Measurements from ENCODE around the gene PLB1.

The PLB1 gene

DNA sequence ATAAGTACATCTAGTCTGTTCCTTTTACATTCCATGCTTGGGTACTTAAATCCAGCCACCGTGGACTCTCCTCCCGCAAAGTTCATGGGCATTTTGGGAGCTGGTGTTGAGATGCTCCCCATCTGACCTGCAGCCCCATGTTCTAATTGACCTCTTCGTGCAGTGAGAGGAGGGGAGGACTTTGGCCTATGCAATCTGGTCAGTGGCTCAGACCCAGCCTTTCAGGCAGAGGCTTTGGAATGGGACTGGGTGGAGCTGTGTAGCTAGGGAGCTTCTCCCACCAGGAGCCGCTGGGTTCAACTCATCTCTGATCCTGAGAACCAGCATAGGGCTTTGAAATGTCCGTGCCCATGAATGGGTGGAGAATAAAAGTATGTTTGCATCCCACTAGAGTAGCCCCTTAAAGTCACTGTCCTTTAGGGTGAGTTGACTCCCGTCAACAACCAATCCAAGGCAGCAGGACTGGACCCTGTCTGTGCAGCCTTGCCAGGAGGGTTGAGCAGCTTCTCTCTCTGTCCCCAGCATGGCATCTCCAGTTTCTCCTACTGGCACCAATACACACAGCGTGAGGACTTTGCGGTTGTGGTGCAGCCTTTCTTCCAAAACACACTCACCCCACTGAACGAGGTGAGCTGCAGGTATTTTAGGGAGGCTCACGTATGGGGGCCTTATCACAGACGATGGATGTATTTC, 135.8 kb downstream of the PLB1 start:
- no peak for DNase-seq

GRCh38 chr2:28632791-28633190, 136.9 kb downstream of the PLB1 start:
- no peak for DNase-seq

GRCh38 chr2:28633204-28633603, 137.3 kb downstream of the PLB1 start:
- DNase-seq = no peak

DNA sequence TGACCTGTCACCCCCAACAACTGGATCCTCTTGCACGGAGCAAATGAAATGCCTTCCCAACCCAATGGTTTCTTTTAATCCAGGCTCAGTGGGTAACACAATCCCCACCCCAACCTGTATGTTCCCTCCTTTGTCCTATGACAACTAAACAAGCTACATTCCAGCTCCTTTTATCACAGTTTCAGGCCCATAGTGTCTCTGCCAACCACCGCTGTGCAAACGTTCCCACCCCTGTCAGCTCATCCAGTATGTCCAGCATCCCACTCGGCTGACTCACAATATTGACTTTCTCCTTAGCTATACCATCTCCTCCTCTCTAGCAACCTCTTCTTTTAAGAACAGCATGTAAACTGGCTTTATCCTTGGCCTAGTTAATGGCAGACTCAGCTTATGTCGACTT, 137.9 kb downstream of the PLB1 start:
- DNase-seq = no peak

DNA sequence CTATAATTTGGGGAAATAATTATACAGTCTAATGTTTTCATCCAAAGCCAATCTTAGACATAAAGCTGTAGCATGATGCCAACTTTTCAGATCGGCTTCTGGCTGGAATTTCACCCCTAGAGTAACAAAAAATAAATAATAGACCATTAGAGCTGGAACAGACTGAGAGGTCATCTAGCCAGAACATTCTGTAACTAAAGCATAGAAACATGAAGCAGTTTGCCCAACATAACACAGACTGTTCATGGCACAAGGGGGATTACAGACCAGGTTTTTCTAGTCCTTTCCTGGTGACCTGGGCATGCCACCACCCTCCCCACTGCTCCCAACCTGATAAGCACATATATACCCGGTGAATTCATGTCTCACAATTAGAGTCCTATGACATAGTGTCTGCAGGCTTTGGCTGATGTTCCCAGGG, 139.3 kb downstream of the PLB1 start:
- no peak for DNase-seq

GRCh38 chr2:28636491-28636890, 140.6 kb downstream of the PLB1 start:
- no peak for DNase-seq

DNA sequence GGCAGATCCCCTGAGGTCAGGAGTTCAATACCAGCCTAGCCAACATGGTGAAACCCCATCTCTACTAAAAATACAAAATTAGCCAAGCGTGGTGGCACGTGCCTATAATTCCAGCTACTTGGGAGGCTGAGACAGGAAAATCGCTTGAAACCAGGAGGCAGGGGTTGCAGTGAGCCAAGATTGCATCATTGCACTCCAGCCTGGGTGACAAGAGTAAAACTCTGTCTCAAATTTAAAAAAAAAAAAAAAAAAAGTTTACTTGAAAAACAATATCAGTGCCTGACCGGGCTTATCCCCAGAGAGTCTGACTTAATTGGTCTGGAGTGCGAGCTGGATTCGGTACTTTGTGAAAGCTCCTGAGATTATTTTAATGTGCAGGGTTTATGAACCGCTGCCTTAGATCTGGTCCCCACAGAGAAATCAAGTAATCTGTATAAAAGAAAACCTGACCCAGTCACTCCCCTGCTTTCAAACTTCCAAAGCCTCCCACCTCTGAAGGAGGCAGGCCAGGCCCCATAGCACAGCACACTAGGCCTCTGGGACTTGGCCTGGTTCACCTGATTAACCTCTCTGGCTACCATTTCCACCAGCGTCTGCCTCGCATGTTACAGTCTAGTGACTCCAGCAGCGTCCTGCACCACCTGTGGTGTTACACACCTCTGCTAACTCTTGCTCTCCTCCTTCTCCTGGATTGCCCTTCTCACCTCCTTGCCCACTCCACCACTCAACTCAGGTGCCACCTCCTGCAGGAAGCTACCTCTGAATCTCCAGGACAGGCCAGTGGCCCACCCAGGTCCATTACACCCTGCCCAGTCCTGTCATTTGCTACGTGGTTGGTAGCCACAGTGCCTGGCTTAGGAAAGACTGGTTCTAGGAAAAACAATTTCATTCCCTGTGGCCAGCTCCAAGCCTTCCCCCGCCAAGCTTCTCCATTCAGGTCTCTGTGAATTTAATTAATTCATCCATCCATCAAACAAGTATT, 141.5 kb downstream of the PLB1 start:
- DNase-seq = no peak

- DNase-seq = no peak
Observed at GRCh38 chr2:28638102-28638501, 142.2 kb downstream of the PLB1 start.

DNA sequence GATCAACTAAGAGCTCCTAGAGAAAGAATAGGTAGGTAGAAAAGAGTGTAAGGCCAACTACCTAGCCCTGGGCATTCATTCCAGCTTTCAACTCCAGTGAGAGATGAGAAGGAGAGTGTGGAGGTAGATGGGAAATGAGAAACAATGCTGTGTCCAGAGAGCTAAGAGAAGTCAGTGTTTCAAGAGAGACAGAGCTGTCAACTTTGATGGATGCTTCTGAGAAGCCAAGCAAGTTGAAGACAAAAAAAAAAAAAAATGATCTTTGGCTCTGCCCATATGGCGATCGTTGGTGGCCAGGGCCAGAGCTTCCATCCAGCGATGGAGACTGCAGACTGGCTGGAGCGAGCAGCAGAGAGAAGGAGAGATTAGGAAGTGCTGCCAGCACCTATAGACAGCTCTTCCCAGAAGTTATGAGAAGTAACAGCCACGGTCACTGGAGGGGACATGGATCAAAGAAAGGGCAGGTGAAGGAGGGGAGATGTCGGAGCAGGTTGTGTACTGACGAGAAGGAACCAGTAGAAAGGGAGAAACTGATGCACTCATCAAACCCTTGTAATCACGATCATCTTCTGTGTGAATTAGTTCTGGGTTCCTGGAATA, 143.3 kb downstream of the PLB1 start:
- no peak for DNase-seq

GRCh38 chr2:28639836-28640235, 144.0 kb downstream of the PLB1 start:
- no peak for DNase-seq

DNA sequence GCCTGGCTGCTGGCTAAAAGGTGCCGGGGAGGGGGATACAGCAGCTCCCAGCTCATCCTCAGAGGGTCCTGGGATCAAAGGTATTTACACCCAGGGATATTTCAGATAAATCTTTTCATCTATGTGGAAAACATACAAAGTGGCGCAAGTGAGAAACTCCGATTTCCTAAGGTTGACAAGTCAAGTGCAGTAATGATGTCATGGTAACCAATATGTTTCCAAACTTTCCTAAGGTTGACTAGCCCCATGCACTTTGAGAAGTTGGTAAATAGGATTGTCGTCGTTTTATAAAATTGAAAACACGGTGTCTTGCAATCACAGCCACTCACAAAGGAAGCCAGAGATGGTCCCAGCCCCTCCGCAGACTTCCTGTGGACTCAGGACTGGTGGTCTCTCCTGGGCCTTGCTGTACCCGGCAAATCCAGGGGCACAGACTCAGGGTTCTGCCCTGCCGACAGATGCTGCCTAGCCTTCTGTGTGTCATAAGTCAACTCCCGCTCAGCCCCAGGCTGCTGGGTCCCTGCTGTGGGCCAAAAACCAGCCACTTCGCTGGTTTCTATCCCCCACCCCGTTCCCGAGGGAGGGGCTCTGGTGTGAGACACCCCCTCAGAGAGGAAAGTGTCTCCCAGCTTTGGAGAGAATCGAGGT, 144.5 kb downstream of the PLB1 start:
- DNase-seq = no peak

DNA sequence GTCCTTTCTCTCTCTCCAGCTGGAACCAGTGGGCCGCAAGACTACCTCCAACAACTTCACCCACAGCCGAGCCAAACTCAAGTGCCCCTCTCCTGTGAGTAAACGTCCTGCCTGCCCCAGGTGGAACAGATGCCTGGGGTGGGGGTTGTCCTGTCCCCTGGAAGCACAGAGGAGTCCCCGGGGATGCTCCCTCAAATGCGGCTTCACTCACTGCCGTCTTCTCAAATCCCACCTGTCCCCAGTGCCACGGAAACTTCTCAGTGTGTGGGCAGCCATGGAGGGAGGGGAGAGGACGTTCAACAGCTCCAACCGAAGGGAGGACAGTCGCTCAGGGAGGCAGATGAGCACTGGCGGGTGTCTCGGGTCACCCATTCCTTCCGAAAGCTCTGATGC, 145.0 kb downstream of the PLB1 start:
- no peak for DNase-seq

DNA sequence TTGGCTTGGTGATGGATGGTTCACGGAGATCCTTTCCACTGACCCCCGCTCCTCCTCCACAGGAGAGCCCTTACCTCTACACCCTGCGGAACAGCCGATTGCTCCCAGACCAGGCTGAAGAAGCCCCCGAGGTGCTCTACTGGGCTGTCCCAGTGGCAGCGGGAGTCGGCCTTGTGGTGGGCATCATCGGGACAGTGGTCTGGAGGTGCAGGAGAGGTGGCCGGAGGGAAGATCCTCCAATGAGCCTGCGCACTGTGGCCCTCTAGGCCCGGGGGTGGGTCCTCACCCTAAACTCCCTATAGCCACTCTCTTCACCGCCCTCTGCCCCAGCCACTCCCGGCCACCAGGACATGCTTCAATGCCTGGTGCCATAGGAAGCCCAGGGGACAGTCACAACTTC, 146.9 kb downstream of the PLB1 start:
- no peak for DNase-seq

DNA sequence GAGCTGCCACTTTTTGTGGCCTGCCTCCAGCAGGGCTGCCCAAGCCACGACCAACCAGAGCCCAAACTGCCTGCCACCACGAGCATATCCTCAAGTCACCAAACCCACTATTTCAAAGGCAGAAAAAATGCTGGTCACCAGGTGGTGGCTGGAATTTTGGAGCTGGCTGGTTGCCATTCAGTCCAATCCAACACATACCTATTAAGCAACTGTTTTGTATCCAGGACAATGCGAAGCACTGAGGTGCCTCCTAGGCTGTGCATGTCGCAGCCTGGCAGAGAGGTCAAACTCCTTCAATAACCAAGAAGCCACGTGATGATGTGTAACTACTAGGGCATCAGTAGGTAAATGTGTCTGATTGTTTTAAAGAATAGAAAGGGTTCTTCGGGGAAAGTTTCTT, 147.5 kb downstream of the PLB1 start:
- DNase-seq = no peak

DNA sequence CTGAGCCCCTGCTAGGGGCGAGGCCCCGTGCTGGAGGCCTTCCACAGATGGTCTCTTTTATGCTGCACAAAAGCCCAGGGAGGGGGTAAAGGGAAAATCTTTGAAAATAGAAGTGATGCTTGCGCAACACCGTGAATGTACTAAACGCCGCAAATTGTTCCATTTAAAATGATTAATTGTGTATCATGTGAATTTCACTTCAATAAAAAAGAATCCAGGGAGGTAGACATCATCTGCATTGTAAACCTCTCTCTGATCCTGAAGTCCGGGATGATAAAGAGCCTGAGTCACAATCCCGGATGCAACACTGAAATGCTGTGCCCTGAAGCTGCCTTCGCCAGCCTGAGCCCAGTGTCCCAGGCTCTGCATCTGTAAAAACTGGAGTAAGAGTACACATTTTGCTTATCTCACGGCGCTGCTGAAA, 148.1 kb downstream of the PLB1 start:
- DNase-seq = no peak

DNA sequence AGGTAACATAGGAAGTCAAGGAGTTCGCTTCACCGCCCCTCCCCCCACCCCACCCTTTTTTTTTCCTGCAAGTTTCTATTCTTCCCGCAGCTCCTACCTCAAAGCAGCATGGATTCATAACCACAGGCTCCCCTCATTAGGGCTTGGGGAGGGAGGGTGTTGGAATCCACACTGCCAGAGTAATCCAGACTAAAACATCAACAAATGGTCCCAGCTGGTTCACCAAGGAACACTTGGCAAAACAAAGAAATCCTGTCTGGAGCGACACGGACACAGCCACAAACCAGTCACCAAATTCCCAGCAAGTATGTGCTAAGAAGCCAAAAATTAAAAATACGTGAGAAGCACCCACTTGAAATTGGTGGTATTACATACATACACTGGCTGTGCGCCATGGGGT, 148.9 kb downstream of the PLB1 start:
- no peak for DNase-seq

DNA sequence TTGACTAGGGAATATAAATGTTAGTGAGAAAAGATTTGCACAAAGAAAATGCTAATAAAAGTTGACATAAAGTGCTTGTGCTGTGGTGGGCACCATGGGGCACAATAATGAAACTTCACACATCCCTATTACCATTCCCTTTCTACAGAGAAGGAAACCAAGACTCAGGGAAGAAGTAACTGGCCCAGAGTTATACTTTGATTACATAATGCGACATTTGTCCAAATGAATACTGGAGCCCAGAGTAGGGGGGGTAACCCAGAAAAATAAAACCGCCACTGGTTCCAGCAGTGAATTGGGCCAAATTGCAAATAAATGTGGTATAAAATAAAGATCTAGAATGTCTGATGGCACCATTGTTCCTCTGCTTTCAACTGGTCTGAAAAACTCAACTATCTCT, 149.7 kb downstream of the PLB1 start:
- DNase-seq = no peak

GRCh38 chr2:28647682-28648081, 151.8 kb downstream of the PLB1 start:
- DNase-seq = no peak

- DNase-seq = no peak
Observed at GRCh38 chr2:28648147-28648546, 152.3 kb downstream of the PLB1 start.

GRCh38 chr2:28648671-28649395, 153.0 kb downstream of the PLB1 start:
- no peak for DNase-seq

DNA sequence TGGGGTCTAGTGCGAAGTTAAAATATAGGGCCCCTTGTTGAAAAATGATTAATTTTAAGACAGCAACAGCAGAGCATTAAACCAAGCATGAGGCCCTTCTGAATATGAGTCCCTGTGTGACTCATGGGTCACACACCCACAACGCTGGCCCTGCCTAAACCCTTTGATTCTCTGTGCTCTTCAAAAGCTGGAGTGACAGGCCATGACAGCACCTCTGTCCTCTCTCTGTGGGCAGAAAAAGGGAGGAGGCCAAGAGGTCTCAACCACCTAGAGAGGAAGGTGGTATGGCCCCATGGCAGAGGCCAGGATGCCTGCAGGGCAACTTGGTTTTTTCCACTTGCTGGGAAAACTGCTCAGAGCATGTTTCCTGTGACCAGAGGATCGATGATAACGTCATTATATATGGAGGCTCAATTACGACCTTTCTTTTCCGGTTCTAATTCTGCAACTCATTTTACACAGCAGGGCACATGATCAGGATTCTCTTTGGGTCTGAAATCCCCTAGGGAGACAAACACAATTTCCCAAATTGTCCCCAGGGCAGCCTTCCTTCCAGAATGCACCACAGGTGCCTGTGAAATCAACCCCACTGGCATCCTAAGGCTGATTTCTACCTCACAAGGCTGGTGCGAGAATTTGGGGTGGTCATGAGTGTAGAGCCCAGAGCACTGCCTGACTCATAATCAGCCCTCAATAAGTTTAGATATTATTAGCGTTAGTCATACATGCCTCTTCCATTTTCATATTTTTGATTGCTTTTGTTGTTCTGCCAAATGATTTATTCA, 153.8 kb downstream of the PLB1 start:
- DNase-seq = no peak

- DNase-seq = no peak
Observed at GRCh38 chr2:28650266-28650584, 154.4 kb downstream of the PLB1 start.
